ENCODE data around the gene DHRSX.

DHRSX gene

GRCh38 chrX:2413969-2414368 lies 86.8 kb downstream of the DHRSX start:
- no peak overlapping the region for H3K9ac ChIP-seq
- H3K27ac ChIP-seq = no peak overlapping the region
- no peaks in the 10 kb centered on the region for H3K4me1 ChIP-seq (ENCODE audit: low read depth, poor library complexity, severe bottlenecking)
- no peaks in the 10 kb centered on the region for H3K79me2 ChIP-seq (ENCODE audit: insufficient read depth, low read depth)
- no peaks in the 10 kb centered on the region for H3K27me3 ChIP-seq (ENCODE audit: insufficient read depth, low read depth)
- TF ChIP-seq CTCF (conservative IDR thresholded peaks at IDR 0.05; ENCODE audit: low read depth, low read length) = no peak
- no peak overlapping the region for H2AFZ ChIP-seq (ENCODE audit: low read depth)
- H3K4me2 ChIP-seq = no peak overlapping the region
- H3K4me3 ChIP-seq (IDR thresholded peaks at IDR 0.05; ENCODE audit: insufficient read depth, low read depth, low read length) = no peak overlapping the region
- H4K20me1 ChIP-seq (ENCODE audit: insufficient read depth) = no peaks in the 10 kb centered on the region
- H3K36me3 ChIP-seq (ENCODE audit: insufficient read depth) = no peaks in the 10 kb centered on the region

GRCh38 chrX:2412131-2412530 lies 88.6 kb downstream of the DHRSX start:
- Histone ChIP-seq H3K4me1 (ENCODE audit: low read depth, poor library complexity, severe bottlenecking) (no peaks in the 10 kb centered on the region), H3K27me3 (ENCODE audit: insufficient read depth, low read depth) (no peaks in the 10 kb centered on the region), H3K27ac (no peak overlapping the region), H2AFZ (ENCODE audit: low read depth) (no peak overlapping the region), H3K4me3 (IDR thresholded peaks at IDR 0.05; ENCODE audit: insufficient read depth, low read depth, low read length) (no peak overlapping the region), H3K79me2 (ENCODE audit: insufficient read depth, low read depth) (no peaks in the 10 kb centered on the region), H4K20me1 (ENCODE audit: insufficient read depth) (no peaks in the 10 kb centered on the region), H3K4me2 (no peak overlapping the region), H3K9ac (no peak overlapping the region), H3K36me3 (ENCODE audit: insufficient read depth) (no peaks in the 10 kb centered on the region)
- no peak for TF ChIP-seq CTCF (conservative IDR thresholded peaks at IDR 0.05; ENCODE audit: low read depth, low read length)

- no peaks in the 10 kb centered on the region for H3K27me3 ChIP-seq (ENCODE audit: insufficient read depth, low read depth)
- no peak overlapping the region for H2AFZ ChIP-seq (ENCODE audit: low read depth)
- H3K36me3 ChIP-seq (ENCODE audit: insufficient read depth) = no peaks in the 10 kb centered on the region
- H3K4me2 ChIP-seq = no peak overlapping the region
- no peak overlapping the region for H3K27ac ChIP-seq
- H3K9ac ChIP-seq = no peak overlapping the region
- no peak overlapping the region for H3K4me3 ChIP-seq (IDR thresholded peaks at IDR 0.05; ENCODE audit: insufficient read depth, low read depth, low read length)
- no peaks in the 10 kb centered on the region for H3K4me1 ChIP-seq (ENCODE audit: low read depth, poor library complexity, severe bottlenecking)
- TF ChIP-seq CTCF (conservative IDR thresholded peaks at IDR 0.05; ENCODE audit: low read depth, low read length) = no peak
- H3K79me2 ChIP-seq (ENCODE audit: insufficient read depth, low read depth) = no peaks in the 10 kb centered on the region
- H4K20me1 ChIP-seq (ENCODE audit: insufficient read depth) = no peaks in the 10 kb centered on the region
These were observed 90.3 kb downstream of the DHRSX start for GRCh38 chrX:2410279-2411020.

GRCh38 chrX:2409796-2410195 lies 91.0 kb downstream of the DHRSX start:
- no peaks in the 10 kb centered on the region for H3K4me1 ChIP-seq (ENCODE audit: low read depth, poor library complexity, severe bottlenecking)
- no peak overlapping the region for H2AFZ ChIP-seq (ENCODE audit: low read depth)
- H3K4me2 ChIP-seq = no peak overlapping the region
- H3K9ac ChIP-seq = no peak overlapping the region
- H3K27me3 ChIP-seq (ENCODE audit: insufficient read depth, low read depth) = no peaks in the 10 kb centered on the region
- no peaks in the 10 kb centered on the region for H3K79me2 ChIP-seq (ENCODE audit: insufficient read depth, low read depth)
- H3K4me3 ChIP-seq (IDR thresholded peaks at IDR 0.05; ENCODE audit: insufficient read depth, low read depth, low read length) = no peak overlapping the region
- H3K27ac ChIP-seq = no peak overlapping the region
- no peak for TF ChIP-seq CTCF (conservative IDR thresholded peaks at IDR 0.05; ENCODE audit: low read depth, low read length)
- H3K36me3 ChIP-seq (ENCODE audit: insufficient read depth) = no peaks in the 10 kb centered on the region
- H4K20me1 ChIP-seq (ENCODE audit: insufficient read depth) = no peaks in the 10 kb centered on the region
